Activated CD8-positive, alpha-beta memory T cell treated with anti-CD3 and anti-CD28 coated beads for 4 hours (primary cell): ENCODE data around the gene L3MBTL3.
"Not testable (repeated sequence)": the region's sequence is repeated elsewhere in the genome, so short reads cannot be mapped to it uniquely, and the experiment has no call there.

Experiments used
- DNase-seq, 2 donors: peaks; one replicate each; pipeline ENCODE4 v3.0.0-alpha.2; 2020; ENCODE audit warnings: low read depth in 2 of 2

Gene L3MBTL3

DNA sequence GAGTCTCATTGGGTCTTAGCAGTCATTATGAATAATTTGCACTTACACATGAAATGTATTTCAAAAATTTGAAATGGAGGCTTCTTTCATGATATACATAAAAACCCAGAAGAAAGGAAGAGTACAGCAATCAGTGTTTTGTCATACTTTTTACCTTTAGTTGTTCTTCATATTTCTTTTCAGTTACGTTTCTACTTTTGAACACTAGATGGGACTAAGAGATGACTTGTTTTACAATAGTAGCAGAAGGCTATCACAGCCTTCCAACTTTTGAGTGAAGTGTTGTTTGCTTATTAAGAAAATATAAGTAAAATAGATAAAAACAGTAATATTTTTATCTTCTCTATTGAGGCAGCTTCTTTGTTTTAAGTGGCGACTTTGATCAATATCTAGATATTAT is 58.1 kb downstream of the L3MBTL3 start:
- DNase-seq, result no peak

DNA sequence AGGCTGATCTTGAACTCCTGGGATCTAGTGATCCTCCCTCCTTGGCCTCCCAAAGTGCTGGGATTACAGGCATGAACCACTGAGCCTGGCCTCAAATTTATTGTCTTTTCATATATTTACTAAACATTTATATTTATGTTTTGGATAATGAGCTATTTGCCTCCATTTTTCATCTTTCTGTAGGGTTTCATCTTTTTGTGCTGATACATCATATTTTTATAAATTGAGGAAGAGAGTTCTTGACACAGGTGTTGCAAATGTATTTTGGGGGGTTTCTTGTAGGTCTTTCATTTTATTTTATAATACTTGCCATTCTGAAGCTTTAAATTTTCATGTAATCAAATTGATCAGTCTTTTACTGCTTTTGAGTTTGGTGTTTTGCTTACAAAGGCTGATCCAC is 72.4 kb downstream of the L3MBTL3 start:
- DNase-seq, result no peak

DNA sequence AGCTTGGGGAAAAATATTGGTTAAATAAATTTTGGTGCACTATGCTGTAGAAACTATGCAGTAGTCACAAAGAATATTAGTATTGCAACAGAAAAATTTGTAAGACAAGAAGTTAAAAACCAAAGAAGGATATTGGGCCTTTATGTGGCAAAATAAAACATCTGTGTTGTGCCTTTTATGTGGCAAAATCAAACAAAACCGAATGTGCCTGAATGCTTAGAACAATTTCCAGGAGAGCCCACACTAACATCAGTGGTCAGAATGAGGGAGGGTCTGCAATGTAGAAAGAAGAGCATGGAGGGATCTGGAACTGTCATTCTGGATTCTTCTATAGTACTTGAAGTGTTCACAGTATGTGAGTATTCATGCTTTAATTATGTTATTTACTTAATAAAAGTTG is 75.2 kb downstream of the L3MBTL3 start:
- no peak for DNase-seq

DNA sequence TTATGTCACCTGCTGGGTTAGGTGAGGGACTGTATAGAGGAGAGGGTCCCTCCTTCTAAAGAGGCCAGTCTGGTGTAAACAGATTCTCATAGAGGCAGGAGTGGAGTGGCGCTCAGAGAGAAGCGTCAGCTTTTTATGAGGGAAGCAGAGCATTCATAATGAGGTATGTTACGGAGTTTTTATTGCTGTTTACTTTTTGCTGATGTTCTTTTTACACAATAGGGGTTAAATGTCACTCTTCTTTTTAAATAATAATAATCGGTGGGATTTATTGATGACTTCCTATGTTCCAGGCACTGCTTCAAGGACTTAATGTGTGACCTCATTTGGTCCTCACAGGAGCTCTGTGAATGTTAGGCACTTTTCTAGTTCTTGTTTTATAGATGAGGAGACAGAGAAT is 79.9 kb downstream of the L3MBTL3 start:
- DNase-seq, result no peak

DNA sequence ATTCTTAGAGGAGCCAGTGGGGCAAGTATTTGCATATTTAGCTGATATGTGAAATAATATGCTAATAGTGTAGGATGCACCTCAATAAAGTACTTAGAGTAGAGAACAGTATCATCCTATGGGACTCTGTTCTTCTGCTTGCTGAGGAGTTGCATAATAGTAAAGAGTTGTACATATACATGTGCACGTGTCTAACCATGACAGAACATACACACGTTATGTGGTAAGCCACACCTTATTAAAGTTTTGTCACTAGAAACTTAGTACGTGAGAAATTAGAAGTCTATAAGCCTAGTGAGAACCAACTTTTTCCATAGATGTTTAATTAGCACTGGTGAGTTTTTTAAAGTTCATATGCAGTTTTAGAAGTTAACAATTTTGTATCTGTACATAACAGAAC is 80.7 kb downstream of the L3MBTL3 start:
- no peak for DNase-seq

DNA sequence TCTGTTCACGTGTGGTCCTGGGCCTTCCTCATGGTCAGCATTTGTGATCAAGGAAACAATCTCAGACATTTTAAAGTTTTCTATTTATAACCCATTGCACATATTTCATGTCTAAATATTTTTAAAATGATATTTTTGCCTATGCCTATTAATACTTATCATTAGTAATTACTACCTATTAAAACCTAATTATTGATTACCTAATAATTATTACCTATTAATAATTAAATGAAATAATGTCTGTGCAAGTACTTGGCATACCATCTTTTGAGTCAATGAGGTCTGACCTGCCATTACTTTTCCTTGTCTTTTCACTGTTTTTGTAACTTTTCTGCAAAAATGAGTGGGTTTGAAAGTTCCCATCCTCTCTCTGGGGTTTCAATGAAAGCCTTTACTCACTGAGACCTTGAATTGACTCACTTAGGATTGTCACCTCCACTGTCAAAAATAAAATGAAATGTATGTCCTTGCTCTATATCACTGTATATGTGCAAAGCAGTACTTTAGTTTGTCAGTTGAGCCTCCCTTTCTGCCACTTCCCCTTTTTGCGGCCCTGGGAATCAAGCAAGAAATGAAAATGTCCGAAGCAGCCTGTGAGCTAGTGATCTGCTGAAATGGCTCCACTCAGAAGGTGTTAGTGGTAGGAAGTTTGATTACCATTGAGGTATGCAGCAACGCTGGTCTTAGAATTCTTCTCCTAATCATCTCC is 87.8 kb downstream of the L3MBTL3 start:
- no peak for DNase-seq

DNA sequence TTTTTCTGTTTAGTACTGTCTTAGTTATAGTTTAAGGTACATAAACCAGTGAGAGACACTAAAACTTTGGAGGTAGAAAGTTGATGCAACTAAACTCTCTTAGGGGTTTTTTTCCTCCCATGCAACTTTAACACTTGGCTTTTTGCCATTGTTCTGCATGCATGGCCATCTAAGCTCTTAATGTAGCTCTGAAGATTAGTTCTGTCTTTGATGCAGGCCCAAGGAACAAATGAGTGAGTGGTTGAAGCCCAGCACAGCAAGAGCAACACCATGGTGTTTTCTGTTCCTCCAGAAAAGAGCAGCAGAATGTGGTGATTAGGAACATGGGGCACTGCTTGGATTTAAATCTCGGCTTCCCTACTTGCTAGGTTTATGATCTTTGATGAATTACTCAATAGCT is 89.3 kb downstream of the L3MBTL3 start:
- DNase-seq, result no peak

DNA sequence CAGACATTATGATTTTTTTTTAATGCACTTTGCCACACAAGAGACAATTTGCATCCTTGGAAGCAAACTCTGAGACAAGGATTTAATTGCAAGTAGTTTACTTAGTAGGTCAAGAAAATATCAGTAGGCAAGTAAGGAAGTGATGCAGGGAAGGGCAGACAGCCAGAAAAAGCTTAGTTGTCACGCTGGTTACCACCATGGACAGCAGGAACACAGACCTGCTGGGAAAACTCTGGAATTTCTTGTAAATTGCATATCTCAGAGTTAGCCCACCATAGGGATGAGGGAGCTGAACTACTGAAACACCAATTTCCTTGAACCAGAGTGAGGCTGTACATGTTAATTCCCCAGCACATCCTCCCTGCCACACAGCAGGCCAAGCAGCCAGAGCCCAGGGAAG is 92.7 kb downstream of the L3MBTL3 start:
- DNase-seq, result no peak

DNA sequence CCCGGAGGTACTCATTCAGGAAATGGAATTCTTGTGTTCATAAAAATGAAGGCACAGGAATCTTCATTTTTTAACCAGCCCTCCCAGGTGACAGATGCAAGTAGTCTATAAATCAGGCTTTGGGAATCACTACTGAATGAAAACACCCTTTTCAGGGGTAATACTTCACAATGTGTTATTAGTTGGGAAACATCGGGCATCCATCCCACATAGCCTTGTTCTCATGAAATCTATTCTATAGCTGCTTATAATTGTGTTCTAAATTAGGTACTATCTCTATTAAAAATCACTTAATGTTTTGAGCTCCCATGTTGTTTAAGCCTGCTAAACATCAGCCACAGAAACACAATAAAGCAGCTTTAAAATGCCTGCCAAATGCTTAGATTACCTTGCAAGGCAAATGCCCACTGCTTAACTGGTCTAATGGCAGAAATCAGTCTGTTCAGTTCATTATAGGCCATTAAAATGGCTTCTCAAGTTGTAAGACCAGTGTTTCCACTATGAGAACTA is 94.9 kb downstream of the L3MBTL3 start:
- DNase-seq, result no peak

DNA sequence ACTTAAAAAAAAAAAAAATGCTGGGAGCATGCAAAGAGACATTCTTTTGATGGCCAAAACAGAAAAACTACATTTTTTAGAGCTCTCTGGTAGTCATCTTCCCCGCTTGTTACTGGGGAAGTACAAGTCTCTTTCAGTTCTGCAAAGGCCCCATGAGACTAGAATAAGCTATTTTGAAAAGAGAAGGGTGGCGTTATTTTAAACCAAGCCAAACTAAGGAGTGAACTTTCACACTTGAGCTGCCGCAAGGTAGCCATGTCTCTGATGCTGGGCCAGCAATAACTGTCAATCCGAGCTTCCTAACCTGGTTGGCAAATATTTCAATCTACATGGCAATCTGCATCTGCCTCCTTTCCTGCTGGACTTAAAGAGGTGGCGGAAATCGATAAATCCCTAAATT is 96.7 kb downstream of the L3MBTL3 start:
- DNase-seq, result no peak

DNA sequence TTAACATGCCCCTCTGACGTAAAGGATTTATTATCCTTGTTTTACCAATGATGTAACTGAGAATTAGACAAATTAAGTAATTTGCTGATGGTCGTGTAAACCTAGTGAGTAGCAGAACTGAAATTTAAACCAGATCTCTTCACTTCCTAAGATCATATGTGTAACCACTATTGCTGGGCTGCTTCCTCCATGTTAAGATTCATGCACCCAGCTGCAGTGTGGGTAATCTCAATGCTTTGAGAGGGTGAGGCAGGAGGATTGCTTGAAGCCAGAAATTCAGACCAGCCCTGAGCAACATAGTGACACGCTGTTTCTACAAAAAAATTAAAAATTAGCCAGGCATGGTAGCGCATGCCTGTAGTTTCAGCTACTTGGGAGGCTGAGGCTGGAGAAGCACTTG is 97.9 kb downstream of the L3MBTL3 start:
- DNase-seq, result no peak

DNA sequence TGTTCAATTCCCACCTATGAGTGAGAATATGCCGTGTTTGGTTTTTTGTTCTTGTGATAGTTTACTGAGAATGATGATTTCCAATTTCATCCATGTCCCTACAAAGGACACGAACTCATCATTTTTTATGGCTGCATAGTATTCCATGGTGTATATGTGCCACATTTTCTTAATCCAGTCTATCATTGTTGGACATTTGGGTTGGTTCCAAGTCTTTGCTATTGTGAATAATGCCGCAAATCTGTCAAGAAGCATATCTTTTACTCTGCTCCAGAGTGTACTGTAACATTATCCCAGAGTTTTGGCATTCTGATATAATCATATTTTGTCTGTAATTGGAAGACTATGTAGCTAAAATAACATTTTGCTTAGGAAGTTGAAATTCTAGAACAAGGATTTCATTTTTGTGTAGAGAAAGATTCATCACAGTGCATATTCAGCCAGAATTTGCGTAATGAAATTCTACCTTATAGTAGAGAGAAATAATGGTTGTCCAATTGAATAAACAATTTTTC is 98.9 kb downstream of the L3MBTL3 start:
- not testable (repeated sequence) for DNase-seq

DNA sequence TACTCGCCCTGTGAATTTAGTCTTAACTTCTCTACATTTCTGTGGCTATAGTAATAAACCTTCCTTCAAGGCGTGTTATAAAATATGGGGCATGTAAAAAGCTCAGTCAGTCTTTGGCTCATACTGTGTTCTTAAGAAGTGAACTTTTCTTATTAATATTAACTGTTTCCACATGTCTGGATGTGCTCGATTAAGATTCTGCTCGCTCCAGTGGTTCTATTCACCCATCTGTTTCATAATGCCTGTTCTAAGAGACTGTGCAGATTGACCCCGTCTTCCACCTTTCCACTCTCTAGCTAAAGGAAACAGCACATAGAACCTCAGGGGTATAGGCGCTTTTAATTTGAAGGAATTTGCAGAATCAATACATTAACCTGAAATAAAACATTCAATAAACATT is 99.9 kb downstream of the L3MBTL3 start:
- no peak for DNase-seq

DNA sequence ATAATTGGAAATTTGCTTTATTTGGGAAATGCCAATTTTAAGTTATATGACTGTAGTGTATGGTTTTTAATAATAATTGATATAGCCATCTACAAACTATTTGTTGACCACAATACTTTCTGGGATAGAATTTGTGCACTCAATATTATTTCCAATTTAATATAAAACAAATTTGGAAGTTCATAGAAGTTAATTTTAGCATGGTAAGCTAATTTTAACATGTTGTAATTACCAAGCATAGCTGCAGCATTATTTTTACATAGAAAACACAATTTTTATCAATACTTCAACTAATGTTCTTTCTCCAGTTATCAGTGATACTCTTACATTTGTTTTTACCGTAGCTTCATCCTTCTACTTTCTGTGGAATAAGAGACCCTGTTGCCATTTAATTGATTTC is 100.8 kb downstream of the L3MBTL3 start:
- DNase-seq, result no peak

DNA sequence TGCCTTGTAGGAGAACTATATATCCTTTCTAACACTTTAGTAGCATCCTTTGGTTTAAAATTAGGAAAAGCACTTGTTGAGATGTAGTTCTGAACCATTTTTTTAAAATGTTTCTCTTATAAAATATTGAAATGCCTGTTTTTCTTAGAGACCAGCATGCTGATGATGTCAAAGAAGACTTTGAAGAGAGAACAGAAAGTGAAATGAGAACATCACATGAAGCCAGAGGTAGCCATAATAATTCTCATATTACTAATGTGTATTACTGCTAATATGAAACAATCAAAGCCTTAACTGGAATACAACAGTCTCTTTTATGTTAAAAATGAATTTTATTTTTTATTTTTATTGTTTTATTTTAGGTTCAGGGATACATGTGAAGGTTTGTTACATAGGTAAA is 102.3 kb downstream of the L3MBTL3 start:
- no peak for DNase-seq

DNA sequence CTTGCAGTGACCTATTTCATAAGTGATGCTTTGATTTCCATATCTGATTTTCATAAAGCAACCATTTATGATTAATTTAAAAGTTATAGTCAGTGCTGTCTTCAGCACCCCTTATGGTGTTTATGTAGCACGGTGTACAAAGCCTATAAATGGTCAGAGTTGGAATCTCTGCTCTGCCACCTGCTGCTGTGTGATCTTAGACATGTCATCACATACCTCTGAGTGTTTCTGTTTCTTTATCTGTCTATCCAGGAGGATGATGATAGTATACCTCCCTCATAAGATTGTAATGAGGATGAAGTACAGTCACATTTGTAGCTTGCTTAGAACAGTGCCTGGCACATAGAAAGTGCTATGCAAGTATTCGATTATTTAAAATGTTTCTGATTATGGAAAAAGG is 103.9 kb downstream of the L3MBTL3 start:
- no peak for DNase-seq

DNA sequence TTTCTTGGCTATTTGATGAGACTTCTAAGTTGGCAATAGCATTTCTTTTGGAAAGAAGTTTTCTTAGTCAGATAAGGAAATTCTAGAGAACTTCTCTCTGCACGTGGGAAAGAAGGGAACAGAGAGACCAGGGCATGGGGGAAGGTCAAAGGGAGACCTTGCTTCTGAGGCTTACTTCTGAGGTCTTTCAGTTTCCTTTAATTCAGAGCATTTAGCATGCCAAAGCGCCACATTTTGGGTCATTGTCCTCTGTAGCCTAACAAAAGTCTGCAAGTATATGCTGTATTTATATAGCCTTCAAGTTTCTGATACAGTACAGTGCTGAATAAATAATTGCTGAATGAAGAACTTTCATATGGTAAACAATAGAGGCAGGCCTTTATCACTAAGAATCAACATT is 108.8 kb downstream of the L3MBTL3 start:
- no peak for DNase-seq

DNA sequence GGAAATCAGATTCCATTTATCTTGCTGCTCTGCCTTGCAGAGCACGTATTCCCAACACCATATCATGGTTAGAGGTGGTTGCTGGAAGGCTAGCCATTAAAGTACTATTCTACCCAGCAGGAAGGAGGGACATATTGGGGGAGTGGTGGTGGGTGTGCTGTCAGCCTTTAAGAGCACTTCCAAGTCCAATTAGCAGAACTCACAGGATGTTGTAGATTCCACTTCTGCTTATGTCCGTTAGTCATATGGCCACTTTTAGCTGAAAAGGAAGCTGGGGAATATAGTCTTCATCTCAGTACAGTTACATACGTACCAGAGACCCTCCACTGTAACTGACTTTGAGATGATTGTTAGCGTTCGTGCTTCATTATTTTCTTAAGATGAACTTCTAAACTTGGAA is 109.9 kb downstream of the L3MBTL3 start:
- DNase-seq, result no peak

DNA sequence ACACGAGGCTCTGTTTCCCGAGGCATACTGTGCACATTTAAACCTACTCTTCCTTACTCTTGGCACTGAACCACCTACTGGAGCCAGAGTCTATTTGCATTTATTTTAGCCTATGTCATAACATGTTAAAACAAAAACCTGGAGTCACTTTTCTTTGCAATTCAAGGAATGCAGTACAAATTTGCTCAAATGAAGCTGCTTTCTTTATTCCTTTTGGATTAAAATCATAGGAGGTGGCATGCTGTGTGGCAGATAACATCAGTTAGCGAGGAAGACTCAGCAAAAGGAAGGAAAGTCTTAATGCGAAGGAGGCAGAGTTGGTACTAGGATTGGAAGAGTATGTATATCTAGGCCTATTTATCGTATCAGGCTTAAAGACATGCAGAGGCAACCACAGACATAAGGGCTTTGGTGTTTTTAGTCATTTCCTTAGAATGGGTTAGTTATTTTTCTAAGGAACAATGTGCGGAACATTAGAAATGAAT is 111.4 kb downstream of the L3MBTL3 start:
- no peak for DNase-seq

DNA sequence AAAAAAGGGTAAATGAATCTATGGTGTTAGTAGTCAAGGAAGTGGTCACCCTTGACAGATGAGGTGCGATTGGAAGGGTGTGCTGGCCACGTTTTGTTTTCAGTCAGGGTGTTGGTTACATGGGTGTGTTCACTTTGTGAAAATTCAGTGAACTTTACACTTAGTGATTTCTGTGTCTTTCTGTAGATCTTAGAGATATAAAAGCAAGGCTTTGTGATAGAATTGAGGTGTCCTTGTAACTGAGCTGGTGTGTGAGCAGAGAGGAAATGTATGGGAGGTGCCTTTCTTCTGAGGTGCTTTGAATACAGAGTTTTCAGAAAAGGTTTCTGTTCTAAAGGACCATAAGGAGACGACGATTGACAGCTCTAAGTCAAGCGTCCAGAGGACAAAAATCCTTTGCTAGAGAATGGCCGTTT is 113.9 kb downstream of the L3MBTL3 start:
- peak; percentile 9 to 19 for DNase-seq

DNA sequence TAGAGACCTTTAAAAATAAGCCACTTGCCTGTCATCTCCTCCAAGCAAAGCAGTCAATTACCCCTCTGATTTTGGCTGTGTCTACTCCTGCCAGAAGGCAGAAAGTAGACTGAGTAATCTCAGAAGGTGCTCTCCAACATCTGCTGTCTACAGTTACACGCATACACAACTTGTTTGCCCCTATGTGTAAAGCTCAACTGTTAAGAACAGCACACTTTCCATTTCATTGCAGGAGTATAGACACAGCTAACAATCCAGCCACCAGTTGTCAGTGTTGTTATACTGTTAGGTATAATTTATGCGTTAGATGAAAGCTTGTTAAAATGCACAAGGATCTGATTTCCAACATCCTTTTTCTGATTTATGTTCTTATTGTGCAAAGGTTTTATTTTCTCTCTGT is 116.2 kb downstream of the L3MBTL3 start:
- no peak for DNase-seq

DNA sequence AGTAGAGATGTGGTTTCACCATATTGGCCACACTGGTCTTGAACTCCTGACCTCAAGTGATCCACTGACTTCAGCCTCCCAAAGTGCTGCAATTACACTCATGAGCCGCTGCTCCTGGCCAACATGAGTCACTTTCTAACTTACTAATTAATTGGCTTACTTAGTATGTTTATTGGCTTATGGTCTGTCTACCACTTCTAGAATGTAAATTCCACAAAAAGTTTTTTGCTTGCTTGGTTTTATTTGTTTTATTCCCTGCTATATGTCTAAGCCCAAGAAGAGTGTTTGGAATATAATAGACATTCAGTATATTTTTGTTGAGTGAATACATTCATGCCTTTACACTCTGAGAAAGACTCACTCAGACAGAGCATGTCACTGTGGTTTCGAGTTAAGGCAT is 118.4 kb downstream of the L3MBTL3 start:
- no peak for DNase-seq

DNA sequence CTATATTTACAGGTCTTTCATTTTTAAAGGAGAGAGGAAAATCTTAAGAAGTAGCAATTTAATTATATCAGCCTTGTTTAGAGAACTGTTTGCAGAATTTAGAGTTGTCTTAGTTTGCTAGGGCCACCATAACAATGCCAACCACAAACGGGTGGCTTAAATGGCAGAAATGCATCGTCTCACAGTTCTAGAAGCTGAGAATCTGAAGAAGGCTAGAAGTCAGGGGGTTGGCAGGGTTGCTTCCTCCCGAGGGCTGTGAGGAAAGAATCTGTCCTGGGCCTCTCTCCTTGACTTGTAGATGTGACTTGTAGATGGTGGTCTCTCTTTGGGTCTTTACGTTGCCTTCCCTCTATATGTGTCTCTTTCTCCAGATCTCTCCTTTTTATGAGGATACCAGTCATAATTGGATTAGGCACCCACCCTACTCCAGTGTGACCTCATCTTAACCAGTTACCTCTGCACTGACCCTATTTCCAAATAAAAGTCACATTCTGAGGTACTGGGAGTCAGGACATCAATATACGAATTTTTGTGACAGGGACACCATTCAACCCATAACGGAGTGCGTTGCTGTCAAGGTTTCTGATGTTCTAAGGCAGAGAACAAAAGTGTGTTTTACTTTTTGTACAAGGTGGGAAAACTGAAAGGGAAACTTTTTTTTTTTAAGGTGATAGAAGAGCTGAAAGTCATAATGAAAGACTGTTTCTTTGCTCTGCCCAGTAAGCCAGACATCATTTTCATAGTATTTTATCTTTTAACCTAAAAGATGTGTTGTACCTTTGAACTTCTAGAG is 119.9 kb downstream of the L3MBTL3 start:
- no peak for DNase-seq
